Glutamatergic neuron (in vitro differentiated cells): ENCODE measurements around the gene DHDH. TPM values are rescaled to one million over a fixed set of nuclear protein-coding genes. Genes with fewer than 3 reads are reported as not detected.

Experiments used
- DNase-seq: peaks from one replicate; pipeline ENCODE4 v3.0.0; 2022
- H3K27ac Mint-ChIP-seq: one replicate; pipeline ENCODE4 v1.8.0; 2020; ENCODE audit warnings: mild to moderate bottlenecking, mixed read lengths, inconsistent platforms; ENCODE audit not compliant: unreplicated experiment
- H3K27me3 Mint-ChIP-seq: one replicate; pipeline ENCODE4 v1.8.0; 2020; ENCODE audit warnings: mild to moderate bottlenecking, moderate library complexity, mixed read lengths, inconsistent platforms; ENCODE audit not compliant: unreplicated experiment
- H3K36me3 Mint-ChIP-seq: one replicate; pipeline ENCODE4 v1.8.0; 2020; ENCODE audit warnings: mild to moderate bottlenecking, mixed read lengths, inconsistent platforms; ENCODE audit not compliant: unreplicated experiment
- H3K4me1 Mint-ChIP-seq: one replicate; pipeline ENCODE4 v1.8.0; 2020; ENCODE audit warnings: mild to moderate bottlenecking, low read depth, mixed read lengths, inconsistent platforms; ENCODE audit not compliant: unreplicated experiment
- H3K4me3 Mint-ChIP-seq: one replicate; pipeline ENCODE4 v1.8.0; 2020; ENCODE audit warnings: mild to moderate bottlenecking, mixed read lengths, inconsistent platforms; ENCODE audit not compliant: unreplicated experiment
- H3K9me3 Mint-ChIP-seq: one replicate; pipeline ENCODE4 v1.8.0; 2020; ENCODE audit warnings: mild to moderate bottlenecking, moderate library complexity, mixed read lengths, inconsistent platforms; ENCODE audit not compliant: unreplicated experiment
- total RNA-seq: library from RNA; stranded (reverse); fragmentation: NEBNext Ultra II Directional; extraction: Animal tissue kit (Norgen Biotek cat#: 25700); gene quantifications from one replicate; pipeline ENCODE4 v1.2.1, GENCODE V29; 2021; ENCODE audit not compliant: unreplicated experiment
- TF ChIP-seq, protein P1 (sequence below): fragments of 200-600 bp; sonication (generic); IDR thresholded peaks from one replicate; pipeline ENCODE4 v1.5.0; 2021; ENCODE audit not compliant: partially characterized antibody, unreplicated experiment

DHDH gene
- total RNA-seq, 1 donor from 2014 or later = not detected

- Mint-ChIP-seq H3K27me3 (peaks cover 18% of the 10 kb centered on the region), H3K9me3 (peaks cover 17% of the 10 kb centered on the region), H3K36me3 (no peaks in the 10 kb centered on the region), H3K4me3 (peak overlapping the region; percentile 99), H3K27ac (peak overlapping the region; percentile 99), H3K4me1 (peaks cover 33% of the 10 kb centered on the region)
- TF ChIP-seq, protein P1, sequence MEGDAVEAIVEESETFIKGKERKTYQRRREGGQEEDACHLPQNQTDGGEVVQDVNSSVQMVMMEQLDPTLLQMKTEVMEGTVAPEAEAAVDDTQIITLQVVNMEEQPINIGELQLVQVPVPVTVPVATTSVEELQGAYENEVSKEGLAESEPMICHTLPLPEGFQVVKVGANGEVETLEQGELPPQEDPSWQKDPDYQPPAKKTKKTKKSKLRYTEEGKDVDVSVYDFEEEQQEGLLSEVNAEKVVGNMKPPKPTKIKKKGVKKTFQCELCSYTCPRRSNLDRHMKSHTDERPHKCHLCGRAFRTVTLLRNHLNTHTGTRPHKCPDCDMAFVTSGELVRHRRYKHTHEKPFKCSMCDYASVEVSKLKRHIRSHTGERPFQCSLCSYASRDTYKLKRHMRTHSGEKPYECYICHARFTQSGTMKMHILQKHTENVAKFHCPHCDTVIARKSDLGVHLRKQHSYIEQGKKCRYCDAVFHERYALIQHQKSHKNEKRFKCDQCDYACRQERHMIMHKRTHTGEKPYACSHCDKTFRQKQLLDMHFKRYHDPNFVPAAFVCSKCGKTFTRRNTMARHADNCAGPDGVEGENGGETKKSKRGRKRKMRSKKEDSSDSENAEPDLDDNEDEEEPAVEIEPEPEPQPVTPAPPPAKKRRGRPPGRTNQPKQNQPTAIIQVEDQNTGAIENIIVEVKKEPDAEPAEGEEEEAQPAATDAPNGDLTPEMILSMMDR = no peak
- DNase-seq = peak; percentile 91
These were observed 32.5 kb downstream of the DHDH start for GRCh38 chr19:48965806-48966540.

DNA sequence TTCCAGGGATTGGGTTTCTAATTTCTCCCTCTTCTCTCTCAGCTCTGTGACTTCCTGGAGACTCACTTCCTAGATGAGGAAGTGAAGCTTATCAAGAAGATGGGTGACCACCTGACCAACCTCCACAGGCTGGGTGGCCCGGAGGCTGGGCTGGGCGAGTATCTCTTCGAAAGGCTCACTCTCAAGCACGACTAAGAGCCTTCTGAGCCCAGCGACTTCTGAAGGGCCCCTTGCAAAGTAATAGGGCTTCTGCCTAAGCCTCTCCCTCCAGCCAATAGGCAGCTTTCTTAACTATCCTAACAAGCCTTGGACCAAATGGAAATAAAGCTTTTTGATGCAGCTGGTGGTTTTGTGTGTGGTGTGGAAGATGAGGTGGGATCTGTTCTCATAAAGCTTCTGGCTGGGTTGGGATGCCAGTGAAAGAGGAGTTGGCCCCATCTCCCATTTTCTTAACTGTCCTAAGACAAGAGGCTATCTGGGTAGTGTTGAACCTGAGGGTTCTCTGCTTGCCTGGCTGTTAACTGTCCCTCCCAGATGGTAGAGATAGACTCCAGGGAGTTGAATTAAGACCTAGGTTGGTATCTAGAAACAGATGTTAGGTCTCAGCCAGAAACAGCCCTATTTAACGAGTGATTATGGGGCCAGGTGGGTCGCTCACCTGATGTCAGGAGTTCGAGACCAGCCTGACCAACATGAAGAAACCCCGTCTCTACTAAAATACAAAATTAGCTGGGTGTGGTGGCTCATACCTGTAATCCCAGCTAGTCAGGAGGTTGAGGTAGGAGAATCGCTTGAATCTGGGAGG, 33.2 kb downstream of the DHDH start:
- Mint-ChIP-seq H3K27me3 (peaks cover 18% of the 10 kb centered on the region), H3K9me3 (peaks cover 17% of the 10 kb centered on the region), H3K27ac (peak overlapping the region; percentile 99), H3K4me3 (peak overlapping the region; percentile 99), H3K36me3 (no peaks in the 10 kb centered on the region), H3K4me1 (peaks cover 33% of the 10 kb centered on the region)
- no peak for DNase-seq
- TF ChIP-seq, protein P1 = no peak

- no peak for DNase-seq
- TF ChIP-seq, protein P1 = no peak
- Mint-ChIP-seq H3K9me3 (peaks cover 17% of the 10 kb centered on the region), H3K4me1 (peaks cover 31% of the 10 kb centered on the region), H3K4me3 (peak overlapping the region; percentile 99), H3K27me3 (peaks cover 18% of the 10 kb centered on the region), H3K27ac (peak overlapping the region; percentile 33), H3K36me3 (no peaks in the 10 kb centered on the region)
These were observed 34.1 kb downstream of the DHDH start for GRCh38 chr19:48967346-48968178.

DNA sequence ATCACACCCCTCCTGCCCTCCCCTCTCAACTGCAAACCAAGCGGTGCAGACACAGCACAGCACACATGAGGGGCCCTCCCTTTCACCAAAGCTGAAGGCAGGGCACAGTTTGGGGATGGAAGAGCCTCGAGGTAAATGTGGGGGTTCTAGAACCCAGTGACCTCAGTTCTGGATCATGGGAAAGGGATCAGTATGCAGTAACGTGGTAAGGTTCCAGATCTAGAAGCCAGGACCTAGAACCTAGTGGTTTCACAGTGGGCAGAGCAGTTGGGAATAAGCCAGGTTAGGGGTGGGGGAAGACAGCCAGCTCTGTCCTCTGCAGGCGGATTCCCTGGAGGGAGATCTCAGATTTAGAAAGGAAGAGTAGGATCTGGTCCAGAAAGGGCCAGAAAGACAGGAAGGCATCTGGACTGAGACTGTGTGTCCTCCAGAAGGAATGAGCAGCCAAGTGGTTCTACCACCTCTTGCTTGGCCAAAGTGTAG, 34.7 kb downstream of the DHDH start:
- Mint-ChIP-seq H3K4me3 (no peak overlapping the region), H3K9me3 (peaks cover 17% of the 10 kb centered on the region), H3K27ac (peak overlapping the region; percentile 33), H3K27me3 (peaks cover 18% of the 10 kb centered on the region), H3K4me1 (peaks cover 30% of the 10 kb centered on the region), H3K36me3 (no peaks in the 10 kb centered on the region)
- DNase-seq = no peak
- TF ChIP-seq, protein P1 = no peak
